Endothelial cell of umbilical vein (primary cell): ENCODE measurements around the gene SAXO1.

Experiments used
- EZH2 ChIP-seq: IDR thresholded peaks from 2 replicates; pipeline ENCODE4 v1.6.1; 2012; ENCODE audit warnings: borderline replicate concordance, low read depth, mild to moderate bottlenecking, moderate library complexity, low read length, inconsistent platforms; ENCODE audit not compliant: severe bottlenecking
- POLR2AphosphoS5 ChIP-seq: IDR thresholded peaks from 2 replicates; pipeline ENCODE4 v1.6.1; 2012; ENCODE audit warnings: low read depth, mild to moderate bottlenecking, control low read depth, low read length, moderate library complexity; ENCODE audit not compliant: insufficient read depth
- TF ChIP-seq, protein P1 (sequence below), 2 donors: IDR thresholded peaks; 1 replicate in 1 of 2; 2 replicates in 1 of 2; pipeline ENCODE4 v1.5.1; 2011; ENCODE audit warnings: low read length in 2 of 2, mild to moderate bottlenecking in 2 of 2, moderate library complexity in 2 of 2, control low read depth in 1 of 2, inconsistent platforms in 1 of 2, low read depth in 1 of 2; ENCODE audit not compliant: insufficient read depth in 1 of 2; ENCODE audit errors: extremely low read depth in 1 of 2

- TF ChIP-seq EZH2 = no peak
- TF ChIP-seq, protein P1, sequence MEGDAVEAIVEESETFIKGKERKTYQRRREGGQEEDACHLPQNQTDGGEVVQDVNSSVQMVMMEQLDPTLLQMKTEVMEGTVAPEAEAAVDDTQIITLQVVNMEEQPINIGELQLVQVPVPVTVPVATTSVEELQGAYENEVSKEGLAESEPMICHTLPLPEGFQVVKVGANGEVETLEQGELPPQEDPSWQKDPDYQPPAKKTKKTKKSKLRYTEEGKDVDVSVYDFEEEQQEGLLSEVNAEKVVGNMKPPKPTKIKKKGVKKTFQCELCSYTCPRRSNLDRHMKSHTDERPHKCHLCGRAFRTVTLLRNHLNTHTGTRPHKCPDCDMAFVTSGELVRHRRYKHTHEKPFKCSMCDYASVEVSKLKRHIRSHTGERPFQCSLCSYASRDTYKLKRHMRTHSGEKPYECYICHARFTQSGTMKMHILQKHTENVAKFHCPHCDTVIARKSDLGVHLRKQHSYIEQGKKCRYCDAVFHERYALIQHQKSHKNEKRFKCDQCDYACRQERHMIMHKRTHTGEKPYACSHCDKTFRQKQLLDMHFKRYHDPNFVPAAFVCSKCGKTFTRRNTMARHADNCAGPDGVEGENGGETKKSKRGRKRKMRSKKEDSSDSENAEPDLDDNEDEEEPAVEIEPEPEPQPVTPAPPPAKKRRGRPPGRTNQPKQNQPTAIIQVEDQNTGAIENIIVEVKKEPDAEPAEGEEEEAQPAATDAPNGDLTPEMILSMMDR (IDR thresholded peaks at IDR 0.05; ENCODE audit: extremely low read depth in 1 of 2, insufficient read depth in 1 of 2, low read depth in 1 of 2, low read length in 2 of 2) = no peak
- no peak for TF ChIP-seq POLR2AphosphoS5
Measured at GRCh38 chr9:18896004-18896403, 137.0 kb downstream of the SAXO1 start.
